Effector CD4-positive, alpha-beta T cell (primary cell): ENCODE results near the gene SPTLC2.

Source experiments
- DNase-seq: peaks from one replicate; pipeline ENCODE4 v3.0.0-alpha.2; 2020

Gene SPTLC2

GRCh38 chr14:77498984-77499527, 117.4 kb downstream of the SPTLC2 start:
- no peak for DNase-seq

- no peak for DNase-seq
Measured at GRCh38 chr14:77498120-77498979, 118.1 kb downstream of the SPTLC2 start, which contains the start of gene ISM2. Gene ISM2, minus strand, starts transcription at chr14:77498816. Its CDS starts 23 bp downstream, at chr14:77498793.

- no peak for DNase-seq
Measured at GRCh38 chr14:77495334-77495733, 121.1 kb downstream of the SPTLC2 start.

GRCh38 chr14:77491056-77491455, 125.4 kb downstream of the SPTLC2 start:
- DNase-seq, result no peak

- no peak for DNase-seq
Measured at GRCh38 chr14:77490347-77490986, 126.0 kb downstream of the SPTLC2 start.

GRCh38 chr14:77489041-77489440, 127.4 kb downstream of the SPTLC2 start:
- DNase-seq, result no peak

- no peak for DNase-seq
Measured at GRCh38 chr14:77488558-77488957, 127.9 kb downstream of the SPTLC2 start.

- DNase-seq, result no peak
Measured at GRCh38 chr14:77485901-77486678, 130.3 kb downstream of the SPTLC2 start.

- DNase-seq, result no peak
Measured at GRCh38 chr14:77485256-77485655, 131.2 kb downstream of the SPTLC2 start.

- no peak for DNase-seq
Measured at GRCh38 chr14:77482422-77482821, 134.0 kb downstream of the SPTLC2 start.

GRCh38 chr14:77478796-77479195, 137.6 kb downstream of the SPTLC2 start:
- DNase-seq, result no peak

- no peak for DNase-seq
Measured at GRCh38 chr14:77478029-77478428, 138.4 kb downstream of the SPTLC2 start.

- DNase-seq, result no peak
Measured at GRCh38 chr14:77475432-77476115, 140.9 kb downstream of the SPTLC2 start.

- no peak for DNase-seq
Measured at GRCh38 chr14:77474479-77475177, 141.8 kb downstream of the SPTLC2 start.

- no peak for DNase-seq
Measured at GRCh38 chr14:77473921-77474320, 142.5 kb downstream of the SPTLC2 start.

- no peak for DNase-seq
Measured at GRCh38 chr14:77470224-77470870, 146.1 kb downstream of the SPTLC2 start.

- DNase-seq, result no peak
Measured at GRCh38 chr14:77469539-77469938, 146.9 kb downstream of the SPTLC2 start.

GRCh38 chr14:77469067-77469505, 147.4 kb downstream of the SPTLC2 start:
- DNase-seq, result no peak

GRCh38 chr14:77467801-77468200, 148.6 kb downstream of the SPTLC2 start:
- no peak for DNase-seq

GRCh38 chr14:77459072-77459723, 157.2 kb downstream of the SPTLC2 start:
- DNase-seq, result peak; percentile 44
